Activated naive CD8-positive, alpha-beta T cell (primary cell): ENCODE results near the gene ADRB2.
"Not testable (repeated sequence)": the region's sequence is repeated elsewhere in the genome, so short reads cannot be mapped to it uniquely, and the experiment has no call there.

ENCODE experiments used
- H3K27ac Mint-ChIP-seq: one replicate; pipeline ENCODE4 v1.8.0; 2021; ENCODE audit warnings: mixed read lengths
- H3K27me3 Mint-ChIP-seq: one replicate; pipeline ENCODE4 v1.8.0; 2021; ENCODE audit warnings: mixed read lengths
- H3K36me3 Mint-ChIP-seq: one replicate; pipeline ENCODE4 v1.8.0; 2021; ENCODE audit warnings: mixed read lengths
- H3K4me1 Mint-ChIP-seq: one replicate; pipeline ENCODE4 v1.8.0; 2021; ENCODE audit warnings: low read depth, mixed read lengths
- H3K4me3 Mint-ChIP-seq: one replicate; pipeline ENCODE4 v1.8.0; 2021; ENCODE audit warnings: mild to moderate bottlenecking, mixed read lengths
- H3K9me3 Mint-ChIP-seq: one replicate; pipeline ENCODE4 v1.8.0; 2021; ENCODE audit warnings: low read depth, mixed read lengths

The ADRB2 gene

GRCh38 chr5:148796936-148797335, 29.5 kb upstream of the ADRB2 start:
- Mint-ChIP-seq H3K27me3 (peaks cover 10% of the 10 kb centered on the region), H3K36me3 (peaks cover 2% of the 10 kb centered on the region), H3K4me1 (peaks cover 4% of the 10 kb centered on the region), H3K27ac (no peak overlapping the region), H3K9me3 (no peaks in the 10 kb centered on the region), H3K4me3 (no peak overlapping the region)

GRCh38 chr5:148798786-148799185, 27.6 kb upstream of the ADRB2 start:
- Mint-ChIP-seq H3K27me3 (peaks cover 9% of the 10 kb centered on the region), H3K27ac (no peak overlapping the region), H3K36me3 (peaks cover 2% of the 10 kb centered on the region), H3K9me3 (no peaks in the 10 kb centered on the region), H3K4me3 (no peak overlapping the region), H3K4me1 (peaks cover 4% of the 10 kb centered on the region)

GRCh38 chr5:148799737-148800527, 26.5 kb upstream of the ADRB2 start:
- Mint-ChIP-seq H3K4me3 (no peak overlapping the region), H3K27ac (peak overlapping the region; percentile 68), H3K4me1 (peaks cover 4% of the 10 kb centered on the region), H3K36me3 (peaks cover 2% of the 10 kb centered on the region), H3K27me3 (peaks cover 9% of the 10 kb centered on the region), H3K9me3 (no peaks in the 10 kb centered on the region)

GRCh38 chr5:148801682-148802276, 24.6 kb upstream of the ADRB2 start:
- no peaks in the 10 kb centered on the region for H3K9me3 Mint-ChIP-seq
- H3K4me3 Mint-ChIP-seq = no peak overlapping the region
- peaks cover 2% of the 10 kb centered on the region for H3K36me3 Mint-ChIP-seq
- H3K27me3 Mint-ChIP-seq = peaks cover 6% of the 10 kb centered on the region
- no peak overlapping the region for H3K27ac Mint-ChIP-seq
- H3K4me1 Mint-ChIP-seq = peaks cover 16% of the 10 kb centered on the region

- not testable (repeated sequence) for H3K27me3 Mint-ChIP-seq
These were observed 23.0 kb upstream of the ADRB2 start for GRCh38 chr5:148803451-148803850.

GRCh38 chr5:148804393-148804792, 22.0 kb upstream of the ADRB2 start:
- Mint-ChIP-seq H3K4me3 (no peak overlapping the region), H3K27ac (no peak overlapping the region), H3K4me1 (peaks cover 31% of the 10 kb centered on the region), H3K27me3 (peaks cover 6% of the 10 kb centered on the region), H3K36me3 (peaks cover 2% of the 10 kb centered on the region), H3K9me3 (no peaks in the 10 kb centered on the region)

More at GRCh38 chr5:148803451-148803850, 23.0 kb upstream of the ADRB2 start:
- not testable (repeated sequence) for H3K36me3 Mint-ChIP-seq, H3K27ac Mint-ChIP-seq, H3K4me3 Mint-ChIP-seq, H3K9me3 Mint-ChIP-seq
- H3K4me1 Mint-ChIP-seq = peaks cover 22% of the 10 kb centered on the region

- no peak overlapping the region for H3K4me3 Mint-ChIP-seq
- H3K27ac Mint-ChIP-seq = no peak overlapping the region
These were observed 20.8 kb upstream of the ADRB2 start for GRCh38 chr5:148805326-148806290.

GRCh38 chr5:148806520-148806931, 19.9 kb upstream of the ADRB2 start:
- Mint-ChIP-seq H3K27ac (no peak overlapping the region), H3K27me3 (peaks cover 6% of the 10 kb centered on the region), H3K4me3 (no peak overlapping the region), H3K36me3 (peaks cover 2% of the 10 kb centered on the region), H3K4me1 (peaks cover 44% of the 10 kb centered on the region), H3K9me3 (no peaks in the 10 kb centered on the region)

More at GRCh38 chr5:148805326-148806290, 20.8 kb upstream of the ADRB2 start:
- Mint-ChIP-seq H3K27me3 (peaks cover 6% of the 10 kb centered on the region), H3K9me3 (no peaks in the 10 kb centered on the region), H3K4me1 (peaks cover 40% of the 10 kb centered on the region), H3K36me3 (peaks cover 2% of the 10 kb centered on the region)

GRCh38 chr5:148807851-148808250, 18.6 kb upstream of the ADRB2 start:
- Mint-ChIP-seq H3K4me3 (no peak overlapping the region), H3K4me1 (peaks cover 47% of the 10 kb centered on the region), H3K9me3 (no peaks in the 10 kb centered on the region), H3K27ac (peak overlapping the region; percentile 52), H3K36me3 (no peaks in the 10 kb centered on the region), H3K27me3 (peaks cover 1% of the 10 kb centered on the region)

- Mint-ChIP-seq H3K36me3 (no peaks in the 10 kb centered on the region), H3K9me3 (no peaks in the 10 kb centered on the region), H3K27me3 (no peaks in the 10 kb centered on the region), H3K4me1 (peaks cover 47% of the 10 kb centered on the region), H3K27ac (peak overlapping the region; percentile 90), H3K4me3 (peak overlapping the region; percentile 90)
These were observed 17.4 kb upstream of the ADRB2 start for GRCh38 chr5:148808864-148809642.

- H3K27me3 Mint-ChIP-seq = no peaks in the 10 kb centered on the region
- H3K4me3 Mint-ChIP-seq = peak overlapping the region; percentile 90
- H3K4me1 Mint-ChIP-seq = peaks cover 47% of the 10 kb centered on the region
- H3K27ac Mint-ChIP-seq = peak overlapping the region; percentile 90
- H3K36me3 Mint-ChIP-seq = no peaks in the 10 kb centered on the region
- no peaks in the 10 kb centered on the region for H3K9me3 Mint-ChIP-seq
These were observed 16.5 kb upstream of the ADRB2 start for GRCh38 chr5:148809781-148810524.

- no peaks in the 10 kb centered on the region for H3K36me3 Mint-ChIP-seq
- peak overlapping the region; percentile 67 for H3K4me3 Mint-ChIP-seq
- no peaks in the 10 kb centered on the region for H3K9me3 Mint-ChIP-seq
- H3K27me3 Mint-ChIP-seq = no peaks in the 10 kb centered on the region
- no peak overlapping the region for H3K27ac Mint-ChIP-seq
- H3K4me1 Mint-ChIP-seq = peaks cover 40% of the 10 kb centered on the region
These were observed 15.6 kb upstream of the ADRB2 start for GRCh38 chr5:148810823-148811222.

- Mint-ChIP-seq H3K4me3 (no peak overlapping the region), H3K27me3 (no peaks in the 10 kb centered on the region), H3K27ac (no peak overlapping the region), H3K36me3 (no peaks in the 10 kb centered on the region), H3K9me3 (no peaks in the 10 kb centered on the region), H3K4me1 (peaks cover 35% of the 10 kb centered on the region)
These were observed 14.7 kb upstream of the ADRB2 start for GRCh38 chr5:148811756-148812155.

GRCh38 chr5:148815086-148815485, 11.3 kb upstream of the ADRB2 start:
- Mint-ChIP-seq H3K27ac (no peak overlapping the region), H3K4me3 (no peak overlapping the region), H3K4me1 (peaks cover 13% of the 10 kb centered on the region), H3K9me3 (no peaks in the 10 kb centered on the region), H3K27me3 (peaks cover 2% of the 10 kb centered on the region), H3K36me3 (no peaks in the 10 kb centered on the region)
